OCI-LY1 (cell line): ENCODE data around the gene RRN3.

Experiments used
- H2AFZ ChIP-seq: fragments of 200-600 bp; sonication (generic), shearing (Covaris generic); 2 replicates; pipeline ENCODE4 v1.6.0; 2014; ENCODE audit warnings: antibody characterized with exemption, mild to moderate bottlenecking, low read length
- H3F3A ChIP-seq: fragments of 200-600 bp; sonication (generic), shearing (Covaris generic); 2 replicates; pipeline ENCODE4 v1.6.0; 2014; ENCODE audit warnings: mild to moderate bottlenecking, antibody characterized with exemption, low read length, moderate library complexity; ENCODE audit not compliant: insufficient read depth
- H3K27ac ChIP-seq: fragments of 200-600 bp; sonication (generic); 2 replicates; pipeline ENCODE4 v1.5.1; 2014; ENCODE audit warnings: low read length, mixed run types, mild to moderate bottlenecking, low read depth; ENCODE audit not compliant: poor library complexity, severe bottlenecking
- H3K27me3 ChIP-seq: fragments of 200-600 bp; sonication (generic); 2 replicates; pipeline ENCODE4 v1.6.0; 2014; ENCODE audit warnings: antibody characterized with exemption, mild to moderate bottlenecking, low read length, moderate library complexity; ENCODE audit not compliant: insufficient read depth
- H3K36me3 ChIP-seq: fragments of 200-600 bp; sonication (generic); 2 replicates; pipeline ENCODE4 v1.6.1; 2014; ENCODE audit warnings: mild to moderate bottlenecking, antibody characterized with exemption, low read length, moderate library complexity, mixed read lengths; ENCODE audit not compliant: insufficient read depth
- H3K4me1 ChIP-seq: fragments of 200-600 bp; sonication (generic); 2 replicates; pipeline ENCODE4 v1.5.1; 2014; ENCODE audit warnings: mild to moderate bottlenecking, low read length, moderate library complexity; ENCODE audit not compliant: insufficient read depth, severe bottlenecking
- H3K4me2 ChIP-seq: fragments of 200-600 bp; sonication (generic), shearing (Covaris generic); 2 replicates; pipeline ENCODE4 v1.6.1; 2014; ENCODE audit warnings: low read length
- H3K4me3 ChIP-seq: fragments of 200-600 bp; sonication (generic); 2 replicates; pipeline ENCODE4 v1.5.1; 2014; ENCODE audit warnings: low read length, low read depth, mild to moderate bottlenecking, mixed read lengths; ENCODE audit not compliant: poor library complexity, severe bottlenecking
- H3K79me2 ChIP-seq: fragments of 200-600 bp; shearing (Covaris generic); 2 replicates; pipeline ENCODE4 v1.6.1; 2016; ENCODE audit warnings: mixed run types, low read length, mixed read lengths; ENCODE audit not compliant: insufficient read depth
- H3K9ac ChIP-seq: fragments of 200-600 bp; sonication (generic), shearing (Covaris generic); 2 replicates; pipeline ENCODE4 v1.6.1; 2014; ENCODE audit warnings: mild to moderate bottlenecking, low read length, mixed read lengths
- H3K9me2 ChIP-seq: fragments of 200-600 bp; sonication (generic), shearing (Covaris generic); 2 replicates; pipeline ENCODE4 v1.6.1; 2014; ENCODE audit warnings: low read depth, mild to moderate bottlenecking, low read length, mixed read lengths
- H3K9me3 ChIP-seq: fragments of 200-600 bp; shearing (Covaris generic); 2 replicates; pipeline ENCODE4 v1.6.1; 2014; ENCODE audit warnings: low read length, mixed read lengths
- H4K20me1 ChIP-seq: fragments of 200-600 bp; sonication (generic), shearing (Covaris generic); 2 replicates; pipeline ENCODE4 v1.6.0; 2016; ENCODE audit warnings: mild to moderate bottlenecking, low read length; ENCODE audit not compliant: insufficient read depth
- EZH2 ChIP-seq: fragments of 200-600 bp; sonication (generic), shearing (Covaris generic); IDR thresholded peaks from 2 replicates; pipeline ENCODE4 v1.8.0; 2017; ENCODE audit warnings: borderline replicate concordance, mixed run types, mild to moderate bottlenecking, antibody characterized with exemption, low read length, moderate library complexity, mixed read lengths
- TF ChIP-seq, protein P1 (sequence below): fragments of 200-600 bp; sonication (generic), shearing (Covaris generic); IDR thresholded peaks from 2 replicates; pipeline ENCODE4 v1.5.1; 2017; ENCODE audit warnings: mild to moderate bottlenecking, antibody characterized with exemption, low read length, moderate library complexity, mixed read lengths

RRN3 gene

DNA sequence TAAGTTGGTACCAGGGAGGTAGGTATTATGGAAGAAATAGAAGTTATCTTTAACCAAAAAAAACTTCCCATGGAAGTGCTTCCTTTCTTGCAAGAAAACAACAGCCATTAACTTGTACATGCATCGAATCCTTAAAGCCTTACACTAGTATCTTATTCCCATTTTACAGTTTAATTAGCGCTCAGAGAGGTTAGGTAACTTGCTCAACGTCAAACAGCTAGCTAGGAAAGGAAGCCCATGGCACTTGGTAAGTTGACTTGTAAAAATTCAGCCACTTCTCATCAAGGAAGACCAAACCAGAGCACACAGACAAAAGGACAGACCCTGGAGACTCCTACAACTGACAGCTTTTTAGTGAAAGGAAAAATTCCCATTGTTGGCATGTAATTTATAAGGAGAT, 34.7 kb downstream of the RRN3 start:
- Histone ChIP-seq H2AFZ (no peak overlapping the region), H3K9ac (no peak overlapping the region), H3K79me2 (no peaks in the 10 kb centered on the region), H3K4me3 (no peak overlapping the region), H3K4me2 (no peak overlapping the region), H3K9me2 (no peaks in the 10 kb centered on the region), H3K36me3 (peaks cover 54% of the 10 kb centered on the region), H4K20me1 (no peaks in the 10 kb centered on the region), H3K9me3 (no peaks in the 10 kb centered on the region), H3K4me1 (peaks cover 13% of the 10 kb centered on the region), H3K27me3 (no peaks in the 10 kb centered on the region), H3F3A (no peaks in the 10 kb centered on the region), H3K27ac (no peak overlapping the region)
- no peak for TF ChIP-seq EZH2
- TF ChIP-seq, protein P1, sequence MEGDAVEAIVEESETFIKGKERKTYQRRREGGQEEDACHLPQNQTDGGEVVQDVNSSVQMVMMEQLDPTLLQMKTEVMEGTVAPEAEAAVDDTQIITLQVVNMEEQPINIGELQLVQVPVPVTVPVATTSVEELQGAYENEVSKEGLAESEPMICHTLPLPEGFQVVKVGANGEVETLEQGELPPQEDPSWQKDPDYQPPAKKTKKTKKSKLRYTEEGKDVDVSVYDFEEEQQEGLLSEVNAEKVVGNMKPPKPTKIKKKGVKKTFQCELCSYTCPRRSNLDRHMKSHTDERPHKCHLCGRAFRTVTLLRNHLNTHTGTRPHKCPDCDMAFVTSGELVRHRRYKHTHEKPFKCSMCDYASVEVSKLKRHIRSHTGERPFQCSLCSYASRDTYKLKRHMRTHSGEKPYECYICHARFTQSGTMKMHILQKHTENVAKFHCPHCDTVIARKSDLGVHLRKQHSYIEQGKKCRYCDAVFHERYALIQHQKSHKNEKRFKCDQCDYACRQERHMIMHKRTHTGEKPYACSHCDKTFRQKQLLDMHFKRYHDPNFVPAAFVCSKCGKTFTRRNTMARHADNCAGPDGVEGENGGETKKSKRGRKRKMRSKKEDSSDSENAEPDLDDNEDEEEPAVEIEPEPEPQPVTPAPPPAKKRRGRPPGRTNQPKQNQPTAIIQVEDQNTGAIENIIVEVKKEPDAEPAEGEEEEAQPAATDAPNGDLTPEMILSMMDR = no peak

DNA sequence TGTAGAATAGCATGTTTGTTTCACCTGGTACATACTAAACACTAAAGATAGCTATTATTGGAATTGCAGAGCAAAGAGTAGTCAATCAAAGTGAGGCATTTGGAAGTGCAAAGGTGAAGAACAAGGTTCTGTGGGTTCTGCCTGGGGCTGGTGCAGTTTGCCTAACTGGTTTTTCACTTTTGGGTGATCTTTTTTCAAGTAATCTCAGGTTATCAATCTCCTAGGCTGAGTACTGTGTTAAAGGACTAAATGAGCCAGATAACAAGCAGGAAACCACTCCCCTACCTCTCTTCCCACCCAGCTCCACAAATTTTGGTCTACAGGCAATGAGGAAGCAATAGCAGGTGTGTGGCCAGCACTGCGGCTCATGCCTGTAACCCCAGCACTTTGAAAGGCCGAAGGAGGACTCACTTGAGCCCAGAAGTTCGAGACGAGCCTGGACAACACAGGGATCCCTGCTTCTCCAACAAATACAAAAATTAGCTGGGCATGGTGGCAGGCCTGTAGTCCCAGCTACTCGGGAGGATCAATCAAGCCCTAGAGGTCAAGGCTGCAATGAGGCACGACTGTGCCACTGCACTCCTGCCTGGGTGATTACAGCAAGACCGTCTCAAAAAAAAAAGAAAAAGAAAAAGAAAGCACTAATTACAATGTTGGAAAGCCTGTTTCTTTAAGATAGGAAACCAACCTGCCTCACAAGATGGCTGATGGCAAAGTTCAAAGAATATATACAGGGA, 36.2 kb downstream of the RRN3 start:
- Histone ChIP-seq H2AFZ (no peak overlapping the region), H3K9me3 (no peaks in the 10 kb centered on the region), H3K4me3 (no peak overlapping the region), H3F3A (no peaks in the 10 kb centered on the region), H3K36me3 (peaks cover 42% of the 10 kb centered on the region), H3K79me2 (peaks cover 5% of the 10 kb centered on the region; the same call in 1 of the 2 replicates), H3K9me2 (no peaks in the 10 kb centered on the region), H3K27ac (no peak overlapping the region), H4K20me1 (no peaks in the 10 kb centered on the region), H3K27me3 (no peaks in the 10 kb centered on the region), H3K9ac (no peak overlapping the region), H3K4me1 (peaks cover 17% of the 10 kb centered on the region), H3K4me2 (no peak overlapping the region)
- no peak for TF ChIP-seq EZH2
- TF ChIP-seq, protein P1 = no peak

DNA sequence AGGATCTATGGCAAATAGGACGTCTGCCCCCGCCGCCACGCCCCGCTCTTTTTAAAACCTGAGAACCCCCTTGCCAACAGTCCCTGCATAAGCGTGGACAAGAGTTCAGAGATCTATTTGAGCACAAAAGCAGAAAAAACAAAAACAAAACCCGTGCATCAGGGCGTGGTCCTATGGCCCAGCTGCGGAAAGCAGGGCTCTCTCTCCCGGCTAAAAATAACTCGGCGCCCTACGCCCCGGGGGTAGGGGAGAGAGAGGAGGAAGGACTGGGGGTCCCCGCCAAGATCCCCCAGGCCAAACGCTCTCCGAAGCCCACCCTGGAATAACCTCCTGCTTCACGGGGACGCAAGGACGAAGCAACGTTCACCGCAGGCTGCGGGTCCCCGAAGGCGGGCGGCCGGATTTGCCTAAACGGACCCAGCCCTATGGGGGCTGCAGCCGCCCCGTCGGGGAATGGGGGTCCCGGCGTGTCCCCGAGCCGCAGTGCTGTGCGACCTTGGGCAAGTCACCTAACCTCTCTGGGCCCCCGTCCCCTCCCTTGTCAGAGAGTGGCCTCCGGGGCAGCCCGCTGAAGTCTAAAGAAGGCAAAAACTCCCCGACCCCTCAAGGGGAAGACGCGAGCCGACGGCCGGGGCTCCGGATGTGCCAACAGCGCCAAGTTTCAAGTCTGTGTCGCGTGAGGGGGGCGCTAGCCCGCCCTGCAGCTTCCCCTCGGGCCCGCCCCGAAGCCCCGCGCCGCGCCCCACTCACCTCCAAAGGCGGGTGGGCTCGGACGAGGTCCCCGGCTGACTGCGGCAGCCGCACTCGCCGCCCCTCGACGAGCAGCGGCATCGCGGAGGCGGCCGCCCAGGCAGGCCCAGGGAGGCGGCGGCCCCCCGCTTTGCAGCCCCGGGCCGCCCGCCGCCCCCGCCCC, 38.7 kb downstream of the RRN3 start:
- Histone ChIP-seq H3F3A (no peaks in the 10 kb centered on the region), H3K4me1 (peaks cover 19% of the 10 kb centered on the region), H4K20me1 (no peaks in the 10 kb centered on the region), H3K9me3 (no peaks in the 10 kb centered on the region), H3K9ac (peak overlapping the region; percentile 67), H3K4me3 (peak overlapping the region; percentile 69), H3K36me3 (peaks cover 19% of the 10 kb centered on the region), H3K79me2 (peaks cover 11% of the 10 kb centered on the region; the same call in 1 of the 2 replicates), H2AFZ (no peak overlapping the region), H3K27me3 (no peaks in the 10 kb centered on the region), H3K27ac (peak overlapping the region; percentile 23), H3K4me2 (peak overlapping the region; percentile 78), H3K9me2 (no peaks in the 10 kb centered on the region)
- no peak for TF ChIP-seq EZH2
- TF ChIP-seq, protein P1 = peak; percentile 42
